Activated CD4-positive, CD25-positive, alpha-beta regulatory T cell treated with anti-CD3 and anti-CD28 coated beads, Interleukin-2, amount 50 U/mL, for 24 hours (primary cell): ENCODE results near the gene SLC16A4.
"Not testable (repeated sequence)": the region's sequence is repeated elsewhere in the genome, so short reads cannot be mapped to it uniquely, and the experiment has no call there.

ENCODE experiments used
- ATAC-seq, 2 donors: fragments of 150-1000 bp; cut with Tn5 transposase; one replicate each; pipeline ENCODE4 v1.10.0; 2021; ENCODE audit warnings: mild to moderate bottlenecking in 1 of 2, moderate library complexity in 1 of 2

Gene SLC16A4

DNA sequence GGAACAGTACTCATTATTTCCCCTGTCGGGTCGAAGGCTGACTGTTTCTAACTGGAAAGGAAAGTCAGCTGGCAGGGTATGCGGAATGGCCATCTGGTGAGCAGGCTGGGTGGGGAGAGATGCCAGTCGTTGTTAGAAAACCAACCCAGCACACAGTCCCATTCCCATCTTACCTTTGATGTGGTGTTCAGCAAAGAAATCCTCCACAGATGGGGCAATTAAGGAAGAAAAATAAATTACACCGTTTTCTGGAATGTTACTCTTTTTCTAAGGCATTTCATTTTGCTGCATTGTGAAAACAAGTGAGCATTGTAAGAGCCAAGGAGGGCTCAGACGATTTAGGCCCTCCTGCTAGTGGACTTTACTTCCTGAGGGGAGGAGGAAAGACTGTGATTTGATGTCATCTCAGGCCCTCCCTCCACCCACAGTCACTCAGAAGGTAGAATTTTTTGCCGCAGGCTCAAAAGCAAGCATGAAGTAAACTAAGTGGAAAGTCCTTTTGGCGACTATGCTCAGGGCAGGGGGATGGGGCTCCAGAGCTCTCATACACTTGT lies at the start of gene SLC16A4:
SLC16A4 (minus strand) TSS at position 335 of the 554 bp plus-strand sequence. CDS start 1,703 bp downstream, outside the sequence.
- ATAC-seq: no peak

GRCh38 chr1:110439873-110440272 lies 49.0 kb upstream of the SLC16A4 start:
- ATAC-seq: not testable (repeated sequence)

GRCh38 chr1:110438893-110439292 lies 48.1 kb upstream of the SLC16A4 start:
- no peak for ATAC-seq

DNA sequence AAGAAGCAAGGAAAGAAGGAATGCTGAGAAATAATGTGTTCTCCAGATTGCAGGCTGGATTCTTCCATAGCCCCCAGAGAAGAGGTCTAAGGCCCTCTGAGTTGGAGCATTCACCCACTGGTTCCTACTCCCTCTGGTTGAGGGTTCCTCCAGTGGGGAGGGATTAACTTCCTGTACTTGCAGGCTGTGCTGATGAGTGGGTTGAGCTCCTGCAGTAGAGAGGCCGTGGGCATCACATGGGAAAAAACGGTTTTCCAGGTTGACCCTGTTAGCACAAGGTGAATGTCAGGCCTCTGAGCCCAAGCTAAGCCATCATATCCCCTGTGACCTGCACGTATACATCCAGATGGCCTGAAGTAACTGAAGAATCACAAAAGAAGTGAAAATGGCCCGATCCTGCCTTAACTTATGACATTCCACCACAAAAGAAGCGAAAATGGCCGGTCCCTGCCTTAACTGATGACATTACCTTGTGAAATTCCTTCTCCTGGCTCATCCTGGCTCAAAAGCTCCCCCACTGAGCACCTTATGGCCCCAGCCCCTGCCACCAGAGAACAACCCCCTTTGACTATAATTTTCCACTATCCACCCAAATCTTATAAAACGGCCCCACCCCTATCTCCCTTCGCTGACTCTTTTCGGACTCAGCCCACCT lies 46.9 kb upstream of the SLC16A4 start:
- not testable (repeated sequence) for ATAC-seq

- ATAC-seq: no peak
These were observed 45.8 kb upstream of the SLC16A4 start for GRCh38 chr1:110436635-110437034.

- ATAC-seq: no peak
These were observed 44.1 kb upstream of the SLC16A4 start for GRCh38 chr1:110434946-110435345.

DNA sequence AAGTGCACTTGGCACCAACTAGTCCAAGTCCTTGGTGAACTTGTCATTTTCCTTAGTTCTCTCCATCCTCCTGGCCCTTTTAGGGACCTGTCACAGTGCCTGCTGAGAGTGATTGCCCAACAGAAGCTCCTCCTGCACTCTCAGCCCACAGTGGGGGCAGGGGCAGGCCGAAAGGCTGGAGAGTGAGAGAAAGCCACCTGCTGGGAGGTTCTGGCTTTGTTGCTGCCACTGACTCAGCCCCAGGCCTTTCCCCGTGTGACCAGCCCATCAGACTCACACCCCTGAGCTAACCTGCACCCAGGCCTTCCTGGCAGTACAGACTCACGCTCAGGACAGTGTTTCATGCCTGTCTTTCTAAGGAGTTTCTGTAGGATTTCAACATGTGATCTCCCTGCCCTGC lies 43.0 kb upstream of the SLC16A4 start:
- ATAC-seq: no peak

DNA sequence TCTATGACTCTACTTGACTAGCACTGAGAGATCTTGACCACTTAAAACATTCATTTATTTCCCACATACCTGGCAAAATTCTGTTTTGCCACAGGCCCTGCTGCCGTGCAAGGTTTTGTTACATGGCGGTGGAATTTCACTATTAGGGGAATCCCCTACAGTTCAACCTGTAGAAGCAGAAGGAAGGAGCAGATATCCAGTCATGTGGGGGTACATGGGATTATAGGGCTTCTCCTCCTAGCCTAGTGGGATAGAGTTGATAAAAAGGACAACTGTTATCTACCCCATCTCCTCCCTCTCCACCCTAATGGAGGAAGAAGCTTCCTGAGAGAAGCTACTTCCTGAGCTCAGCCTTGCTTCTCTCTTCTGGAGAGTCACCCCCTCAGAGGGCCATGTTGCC lies 42.4 kb upstream of the SLC16A4 start:
- ATAC-seq: no peak

- ATAC-seq: no peak
These were observed 40.1 kb upstream of the SLC16A4 start for GRCh38 chr1:110430901-110431300.

DNA sequence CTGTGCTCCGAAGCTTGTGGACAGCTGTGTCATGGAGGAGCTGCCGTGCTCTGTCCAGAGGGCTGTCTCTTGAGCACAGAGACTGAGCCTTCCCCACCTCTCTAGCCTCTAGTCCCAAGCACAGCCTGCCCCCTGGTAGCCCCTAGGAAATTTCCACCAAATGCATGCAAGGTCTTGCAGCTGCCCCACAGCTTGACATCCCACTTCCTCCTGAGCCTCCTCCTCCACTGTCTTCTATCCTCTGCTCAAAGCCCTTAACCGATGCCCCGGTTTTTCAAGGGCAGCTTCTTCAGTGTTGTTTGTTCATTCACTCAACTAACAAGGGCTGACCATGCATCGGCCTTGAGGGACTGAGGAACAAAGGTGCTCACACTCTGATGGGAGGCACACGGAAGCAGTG lies 39.5 kb upstream of the SLC16A4 start:
- no peak for ATAC-seq

DNA sequence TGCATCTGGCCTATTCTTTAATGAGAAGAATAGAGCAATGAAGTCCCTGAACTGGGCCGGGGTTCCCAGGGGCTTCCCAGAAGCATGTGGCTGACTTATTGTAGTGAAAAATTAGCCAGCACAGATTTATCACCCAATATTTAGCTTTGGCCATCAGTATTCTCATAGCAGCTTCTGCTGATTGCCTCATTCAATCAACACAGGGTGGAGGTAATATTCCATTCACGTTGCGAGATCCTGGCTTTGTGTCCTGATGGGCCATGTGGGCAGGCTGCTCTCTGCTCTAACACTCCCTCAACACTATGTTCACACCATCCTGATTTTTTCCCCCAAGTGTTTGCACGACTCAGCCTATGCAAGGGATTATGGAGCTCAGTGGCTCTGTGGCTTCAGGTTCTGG lies 38.1 kb upstream of the SLC16A4 start:
- no peak for ATAC-seq

GRCh38 chr1:110426854-110427253 lies 36.0 kb upstream of the SLC16A4 start:
- no peak for ATAC-seq

- ATAC-seq: no peak
These were observed 34.9 kb upstream of the SLC16A4 start for GRCh38 chr1:110425612-110426152.

- no peak for ATAC-seq
These were observed 34.1 kb upstream of the SLC16A4 start for GRCh38 chr1:110424699-110425611.

GRCh38 chr1:110420874-110421793 lies 30.3 kb upstream of the SLC16A4 start:
- ATAC-seq: peak; percentile 69 to 82

GRCh38 chr1:110420023-110420662 lies 29.3 kb upstream of the SLC16A4 start:
- ATAC-seq: no peak

- no peak for ATAC-seq
These were observed 27.9 kb upstream of the SLC16A4 start for GRCh38 chr1:110418729-110419128.

- ATAC-seq: not testable (repeated sequence)
These were observed 22.2 kb upstream of the SLC16A4 start for GRCh38 chr1:110413045-110413444.

DNA sequence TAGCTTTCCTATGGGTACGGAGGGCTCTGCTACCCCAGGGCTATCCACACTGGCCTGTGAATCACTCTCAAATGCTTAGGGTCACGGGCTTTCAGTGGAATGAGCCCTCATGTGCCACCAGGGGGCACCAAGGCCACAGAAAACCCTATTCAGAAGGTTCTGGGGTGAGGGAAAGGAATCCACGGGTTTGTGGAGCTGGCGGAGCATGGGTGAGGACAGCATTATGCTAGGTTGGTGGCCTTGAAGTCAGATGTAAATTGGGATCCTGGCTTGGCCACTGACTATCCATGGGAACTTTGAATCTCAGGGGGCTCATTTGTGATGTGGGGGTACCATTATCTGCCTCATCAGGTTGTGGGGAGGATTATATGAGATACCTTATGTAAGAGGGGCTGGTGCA lies 21.8 kb upstream of the SLC16A4 start:
- peak; percentile 57 to 66 for ATAC-seq

- no peak for ATAC-seq
These were observed 20.4 kb upstream of the SLC16A4 start for GRCh38 chr1:110411173-110411735.

- no peak for ATAC-seq
These were observed 18.5 kb upstream of the SLC16A4 start for GRCh38 chr1:110409316-110409715.
